CD1c-positive myeloid dendritic cell (primary cell): Measurements from ENCODE around the gene CKB.

Experiments used
- DNase-seq: peaks from one replicate; pipeline ENCODE4 v3.0.0-alpha.2; 2016; ENCODE audit errors: extremely low spot score

Gene CKB

GRCh38 chr14:103549361-103550311 is 27.0 kb upstream of the CKB start:
- DNase-seq, result no peak

GRCh38 chr14:103548463-103549351 is 26.1 kb upstream of the CKB start:
- DNase-seq, result no peak

- no peak for DNase-seq
These were observed 25.4 kb upstream of the CKB start for GRCh38 chr14:103547941-103548462.

GRCh38 chr14:103547455-103547940 is 24.9 kb upstream of the CKB start:
- no peak for DNase-seq

- peak; percentile 72 for DNase-seq
These were observed 24.2 kb upstream of the CKB start for GRCh38 chr14:103546652-103547454.

GRCh38 chr14:103545915-103546651 is 23.5 kb upstream of the CKB start:
- no peak for DNase-seq

- DNase-seq, result no peak
These were observed 22.7 kb upstream of the CKB start for GRCh38 chr14:103545219-103545914.

GRCh38 chr14:103544388-103545218 is 22.0 kb upstream of the CKB start:
- DNase-seq, result no peak

GRCh38 chr14:103543721-103544387 is 21.2 kb upstream of the CKB start:
- DNase-seq, result no peak

GRCh38 chr14:103543140-103543539 is 20.5 kb upstream of the CKB start:
- DNase-seq, result no peak

GRCh38 chr14:103542605-103543088 is 20.0 kb upstream of the CKB start:
- no peak for DNase-seq

- DNase-seq, result no peak
These were observed 19.3 kb upstream of the CKB start for GRCh38 chr14:103541709-103542604.

GRCh38 chr14:103540821-103541708 is 18.4 kb upstream of the CKB start:
- no peak for DNase-seq

- DNase-seq, result no peak
These were observed 16.6 kb upstream of the CKB start for GRCh38 chr14:103539056-103539825.

- no peak for DNase-seq
These were observed 15.8 kb upstream of the CKB start for GRCh38 chr14:103538291-103539055.
